ENCODE measurements around the gene MBP.
"Not testable (repeated sequence)": the region's sequence is repeated elsewhere in the genome, so short reads cannot be mapped to it uniquely, and the experiment has no call there.

The MBP gene

GRCh38 chr18:76982038-76982437 lies 150.5 kb downstream of the MBP start:
- no peak for DNase-seq

DNA sequence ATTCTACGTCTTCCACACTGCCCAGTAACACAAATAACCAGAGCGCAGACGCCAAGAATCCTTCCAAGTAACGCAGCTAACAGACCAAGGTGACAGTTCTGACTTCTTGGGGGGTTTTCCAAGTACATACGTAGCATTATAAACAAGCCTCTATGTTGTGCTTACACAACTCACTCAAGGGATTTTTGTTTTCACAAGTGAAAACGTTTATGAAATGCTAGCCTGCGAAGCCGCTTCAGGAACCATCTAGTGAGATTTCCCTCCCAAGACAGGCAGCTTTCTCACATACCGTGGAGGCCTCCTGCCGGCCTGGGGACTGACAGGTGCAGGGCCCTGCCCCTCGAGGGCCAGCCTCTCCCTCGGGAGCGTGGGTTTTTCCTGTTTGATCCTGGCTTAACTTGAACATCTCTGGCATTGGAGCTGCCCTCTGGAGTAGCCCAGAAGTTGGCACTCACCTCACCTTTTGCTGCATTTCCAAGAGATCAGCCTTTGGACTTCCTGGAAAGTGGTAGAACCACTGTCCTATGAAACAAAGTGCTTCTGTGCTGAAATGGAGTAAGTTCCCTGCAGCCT lies 151.1 kb downstream of the MBP start:
- DNase-seq, result no peak

DNA sequence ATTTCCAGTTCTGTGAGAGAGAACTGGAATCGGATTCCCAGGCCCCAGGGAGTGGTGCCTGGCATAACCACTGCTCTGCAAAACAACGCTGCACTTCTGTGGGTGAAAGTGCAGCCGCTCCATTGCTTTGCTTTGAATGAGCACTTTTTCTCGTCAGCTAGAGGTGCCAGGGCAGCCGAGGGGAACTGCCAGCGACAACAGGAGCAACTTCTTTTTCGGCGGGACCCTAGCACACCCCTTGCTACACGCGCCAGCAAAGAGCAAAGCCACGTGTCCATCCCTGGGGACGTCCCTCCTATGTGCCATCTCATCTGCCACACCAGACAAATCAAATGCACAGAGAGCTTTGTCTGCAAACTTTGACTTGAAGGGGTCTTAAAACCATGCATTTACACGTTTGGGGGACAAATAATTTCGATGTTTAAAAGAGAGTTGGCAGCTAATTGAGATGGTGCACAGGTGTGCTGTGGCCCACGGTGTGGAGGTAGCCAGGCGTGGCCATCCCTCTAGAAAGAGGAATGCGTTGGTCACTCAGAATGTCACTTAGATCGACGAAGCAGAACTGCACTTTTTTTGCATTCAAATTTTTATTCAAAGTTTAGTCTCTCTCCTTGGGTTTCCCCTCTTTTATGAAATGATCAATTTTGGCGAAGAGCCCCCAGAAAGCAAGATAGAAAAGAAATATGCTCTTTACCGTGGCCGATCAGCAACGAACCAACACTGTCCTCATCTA lies 151.8 kb downstream of the MBP start:
- DNase-seq, result no peak

GRCh38 chr18:76979906-76980305 lies 152.7 kb downstream of the MBP start:
- no peak for DNase-seq

DNA sequence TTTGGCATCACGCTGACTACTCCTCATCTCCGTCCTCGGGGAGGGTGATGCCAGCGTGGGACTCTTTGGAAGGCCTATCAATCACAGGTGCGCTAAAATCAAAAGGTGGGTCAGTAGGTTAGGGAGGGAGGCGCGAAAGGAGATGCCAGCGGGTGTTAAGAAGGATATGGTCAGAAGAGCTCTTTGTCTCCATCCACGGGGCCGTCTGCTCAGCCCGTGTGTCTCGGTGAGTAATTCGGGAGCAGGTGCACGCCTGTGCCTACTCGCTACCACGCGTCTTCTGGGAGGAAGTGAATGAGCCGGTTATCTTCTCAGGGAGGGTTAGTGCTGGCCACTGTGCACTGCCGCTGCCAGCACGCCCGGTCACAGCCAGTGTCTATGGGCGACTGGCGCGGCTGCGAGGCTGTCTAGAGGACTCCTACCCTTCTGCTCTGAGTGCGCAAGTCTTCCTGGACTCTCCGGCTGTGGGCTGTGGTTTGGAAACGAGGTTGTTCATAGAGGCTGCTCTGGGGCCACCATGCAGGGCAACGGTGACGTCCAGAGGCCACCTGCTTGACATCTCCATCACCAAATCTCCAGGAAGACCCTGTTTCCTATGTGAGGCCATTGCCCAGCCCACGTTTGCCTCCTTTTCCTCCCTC lies 153.4 kb downstream of the MBP start:
- DNase-seq, result no peak

- no peak for DNase-seq
These were observed 154.0 kb downstream of the MBP start for GRCh38 chr18:76978616-76979015.

DNA sequence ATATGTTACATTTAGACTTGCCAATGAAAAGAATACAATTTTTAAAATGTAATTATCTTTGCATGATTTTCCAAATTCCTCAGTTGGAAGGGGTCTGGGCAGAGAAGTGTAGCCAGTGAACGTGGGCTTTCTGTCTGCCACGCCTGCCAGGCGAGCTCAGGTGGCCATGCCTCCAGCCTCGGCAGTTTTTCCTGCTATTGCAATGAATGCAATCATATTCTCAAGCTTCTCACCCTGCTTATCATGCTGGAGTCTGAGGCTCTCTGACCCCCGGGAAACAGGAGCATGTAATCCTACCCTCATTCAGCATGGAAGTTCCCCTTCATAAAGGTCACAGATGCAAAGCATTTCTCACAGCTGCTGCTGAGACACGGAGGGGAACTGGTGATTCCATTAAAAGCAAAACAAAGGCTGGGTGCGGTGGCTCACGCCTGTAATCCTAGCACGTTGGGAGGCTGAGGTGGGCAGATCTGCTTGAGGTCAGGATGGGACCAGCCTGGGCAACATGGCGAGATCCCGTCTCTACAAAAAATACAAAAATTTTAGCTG lies 154.8 kb downstream of the MBP start:
- no peak for DNase-seq

DNA sequence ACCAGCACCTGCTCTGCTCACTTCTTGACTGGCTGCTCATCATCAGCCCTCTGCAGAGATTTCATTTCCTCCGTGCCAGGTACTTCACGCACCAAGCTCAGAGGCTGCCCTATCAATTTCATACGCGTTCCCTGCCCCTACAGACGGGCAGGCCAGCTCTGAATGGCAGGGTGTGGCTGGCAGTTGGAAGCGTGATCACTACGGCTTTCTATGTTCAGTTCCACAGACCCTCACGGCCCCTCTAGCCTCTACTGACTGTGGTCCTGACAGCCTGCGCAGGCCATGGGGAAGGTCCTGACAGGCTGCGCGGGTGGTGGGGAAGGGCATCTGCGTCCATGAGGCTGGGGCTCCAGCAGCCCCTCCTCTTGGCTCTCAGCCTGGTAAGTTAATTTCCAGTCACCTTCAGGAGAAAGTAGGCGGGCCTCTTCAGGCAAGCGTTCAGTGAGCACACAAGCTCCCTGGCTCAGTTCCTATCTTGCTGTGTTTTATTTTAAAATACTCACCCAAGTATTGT lies 155.4 kb downstream of the MBP start:
- DNase-seq, result no peak

- DNase-seq, result no peak
These were observed 156.9 kb downstream of the MBP start for GRCh38 chr18:76975577-76976110.

GRCh38 chr18:76974386-76974785 lies 158.2 kb downstream of the MBP start:
- DNase-seq, result no peak

DNA sequence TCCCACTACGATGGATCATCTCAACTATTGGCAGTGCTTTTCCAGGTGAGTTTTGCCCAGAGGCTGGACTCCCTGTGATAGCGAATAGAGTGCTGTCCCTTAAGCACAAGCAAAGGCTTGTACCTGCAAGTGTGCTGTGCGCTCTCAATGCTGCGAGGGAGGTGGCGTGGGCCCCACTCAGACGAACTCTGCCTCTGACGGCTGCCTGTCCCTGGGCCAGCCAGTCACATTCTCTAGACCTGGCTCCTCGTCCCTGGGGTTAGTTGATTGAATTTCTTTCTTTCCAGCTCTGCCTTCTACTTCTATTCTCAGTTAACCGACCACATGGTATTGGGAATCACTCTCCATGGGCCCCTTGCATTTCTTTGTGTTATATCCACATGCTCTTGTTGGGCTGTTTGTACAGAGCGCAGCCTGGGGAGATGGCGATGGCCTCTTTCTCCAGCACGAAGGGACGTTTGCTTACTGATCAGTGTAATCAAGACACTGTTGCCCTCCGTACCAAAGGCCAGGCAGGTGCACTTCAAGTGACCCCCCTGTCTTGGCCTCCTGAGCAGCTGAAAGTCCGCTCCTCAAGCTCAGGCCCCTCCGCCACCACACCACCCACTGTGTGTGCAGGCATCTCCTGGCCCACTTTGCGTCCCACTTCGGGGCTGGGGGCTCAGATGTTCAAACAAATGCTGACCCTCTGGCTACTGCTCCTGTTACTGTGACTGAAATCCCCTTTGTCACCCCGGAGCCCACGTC lies 158.9 kb downstream of the MBP start:
- no peak for DNase-seq

GRCh38 chr18:76972846-76973519 lies 159.6 kb downstream of the MBP start:
- no peak for DNase-seq

- DNase-seq, result no peak
These were observed 160.3 kb downstream of the MBP start for GRCh38 chr18:76972241-76972640.

GRCh38 chr18:76970770-76971559 lies 161.6 kb downstream of the MBP start:
- DNase-seq, result no peak

GRCh38 chr18:76967721-76968472 lies 164.7 kb downstream of the MBP start:
- DNase-seq, result no peak

- DNase-seq, result not testable (repeated sequence)
These were observed 165.3 kb downstream of the MBP start for GRCh38 chr18:76967299-76967698.

GRCh38 chr18:76965555-76966151 lies 166.9 kb downstream of the MBP start:
- DNase-seq, result not testable (repeated sequence)

DNA sequence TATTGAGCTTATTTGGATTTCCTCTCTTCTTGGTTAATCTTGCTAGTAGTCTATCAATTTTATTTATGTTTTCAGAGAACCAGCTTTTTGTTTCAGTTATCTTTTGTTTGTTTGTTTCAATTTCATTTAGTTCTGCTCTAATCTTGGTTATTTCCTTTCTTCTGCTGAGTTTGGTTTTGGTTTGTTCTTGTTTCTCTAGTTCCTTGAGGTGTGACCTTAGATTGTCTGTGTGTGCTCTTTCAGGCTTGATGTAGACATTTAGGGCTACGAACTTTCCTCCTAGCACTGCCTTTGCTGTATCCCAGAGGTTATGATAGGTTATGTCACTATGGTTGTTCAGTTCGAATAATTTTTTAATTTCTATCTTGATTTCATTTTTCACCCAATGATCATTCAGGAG lies 168.6 kb downstream of the MBP start:
- no peak for DNase-seq

DNA sequence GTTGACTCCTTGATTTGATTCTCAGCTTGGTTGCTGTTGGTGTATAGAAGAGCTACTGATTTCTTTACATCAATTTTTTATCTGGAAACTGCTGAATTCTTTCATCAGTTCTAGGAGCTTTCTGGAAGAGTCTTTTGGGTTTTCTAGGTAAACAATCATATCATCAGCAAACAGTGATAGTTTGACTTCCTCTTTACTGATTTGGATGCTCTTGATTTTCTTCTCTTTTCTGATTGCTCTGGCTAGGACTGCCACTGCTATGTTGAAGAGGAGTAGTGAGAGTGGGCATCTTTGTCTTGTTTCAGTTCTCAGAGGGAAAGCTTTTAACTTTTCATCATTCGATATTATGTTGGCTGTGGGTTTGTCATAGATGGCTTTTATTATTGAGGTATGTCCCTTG lies 169.7 kb downstream of the MBP start:
- DNase-seq, result no peak

DNA sequence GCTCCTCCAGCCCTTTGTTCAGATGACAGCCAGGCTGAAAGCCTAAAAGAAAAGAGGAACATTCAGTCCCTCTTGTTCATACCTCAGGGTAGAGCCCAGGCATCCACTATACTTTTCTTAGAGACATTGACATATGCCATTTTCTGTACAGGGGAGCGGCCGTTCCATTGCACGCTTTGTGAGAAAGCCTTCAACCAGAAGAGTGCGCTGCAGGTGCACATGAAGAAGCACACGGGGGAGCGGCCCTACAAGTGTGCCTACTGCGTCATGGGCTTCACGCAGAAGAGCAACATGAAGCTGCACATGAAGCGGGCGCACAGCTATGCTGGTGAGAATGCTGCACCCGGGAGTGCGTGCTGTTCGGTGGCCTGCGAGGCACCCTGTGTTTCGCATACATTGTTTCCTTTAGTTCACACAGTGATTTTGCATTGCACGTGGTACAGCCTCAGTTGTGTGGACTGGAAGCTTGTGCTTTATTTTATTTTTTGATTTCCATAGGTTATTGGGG lies 172.0 kb downstream of the MBP start:
- DNase-seq, result no peak

All from activated effector memory CD4-positive, alpha-beta T cell treated with anti-CD3 and anti-CD28 coated beads, Interleukin-2, amount 50 U/mL, for 16 hours (primary cell).